HG03066 (cell line): ENCODE measurements around the gene SESN3.
"Not testable (repeated sequence)": the region's sequence is repeated elsewhere in the genome, so short reads cannot be mapped to it uniquely, and the experiment has no call there.

Experiments
- ATAC-seq: cut with Tn5 transposase; IDR thresholded peaks from one replicate; pipeline ENCODE4 v1.9.1; 2021; ENCODE audit warnings: low read depth; ENCODE audit not compliant: unreplicated experiment

The SESN3 gene

GRCh38 chr11:95227060-95227459, 3.9 kb downstream of the SESN3 start:
- not testable (repeated sequence) for ATAC-seq

DNA sequence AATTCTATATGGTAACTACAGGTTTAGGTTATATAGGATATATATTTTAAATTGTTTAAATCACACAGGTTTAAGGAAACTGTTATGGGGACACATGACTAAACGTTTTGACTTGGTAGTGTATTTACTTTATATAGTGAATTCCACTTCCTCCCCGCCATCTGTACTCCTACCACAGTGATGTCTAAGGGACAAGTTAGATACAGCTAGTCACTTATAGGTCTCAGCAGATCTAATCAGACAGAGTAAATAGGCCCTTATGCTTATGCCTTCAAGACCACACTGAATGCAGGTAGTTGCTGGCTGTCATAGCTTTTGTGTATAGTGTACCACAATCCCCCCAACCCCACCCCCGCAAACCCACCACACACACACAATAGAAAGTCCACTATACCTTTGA, 8.2 kb downstream of the SESN3 start:
- ATAC-seq, result no peak

DNA sequence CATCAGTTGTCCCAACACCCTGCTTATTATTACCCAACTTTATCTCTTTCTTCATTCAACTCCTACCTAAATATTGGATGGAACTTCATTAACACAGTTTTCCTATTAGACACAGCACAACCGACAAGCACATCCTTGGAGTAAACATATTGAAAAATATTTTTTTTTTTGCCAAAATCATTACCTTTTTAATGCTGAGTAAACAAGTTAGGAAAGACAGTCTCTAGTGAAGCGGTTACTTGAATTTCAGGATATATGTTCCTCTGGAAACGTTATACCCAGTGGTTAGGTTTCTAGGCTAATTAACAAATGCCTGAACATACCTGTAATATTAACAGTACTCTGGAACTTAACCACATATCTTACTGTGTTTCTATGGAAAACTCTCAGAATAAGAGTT, 11.4 kb downstream of the SESN3 start:
- ATAC-seq, result no peak

DNA sequence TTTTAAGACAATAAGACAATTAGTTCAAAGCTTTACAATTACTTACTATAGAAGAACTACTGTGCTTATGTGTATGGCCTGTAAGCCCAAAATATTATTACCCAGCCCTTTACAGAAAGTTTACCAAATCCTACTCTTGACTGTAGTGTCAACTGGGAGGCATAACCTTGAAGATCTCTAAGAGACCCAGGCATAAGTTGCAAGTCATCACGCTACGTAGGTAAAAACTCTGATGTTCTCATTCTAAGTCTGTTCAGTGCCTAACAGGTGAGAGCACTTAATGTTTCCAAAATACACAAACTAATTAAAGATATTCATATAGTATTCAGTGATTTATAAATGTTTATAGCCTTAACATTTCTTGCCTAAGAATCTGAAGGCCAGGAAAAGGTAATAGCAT, 12.9 kb downstream of the SESN3 start:
- no peak for ATAC-seq

DNA sequence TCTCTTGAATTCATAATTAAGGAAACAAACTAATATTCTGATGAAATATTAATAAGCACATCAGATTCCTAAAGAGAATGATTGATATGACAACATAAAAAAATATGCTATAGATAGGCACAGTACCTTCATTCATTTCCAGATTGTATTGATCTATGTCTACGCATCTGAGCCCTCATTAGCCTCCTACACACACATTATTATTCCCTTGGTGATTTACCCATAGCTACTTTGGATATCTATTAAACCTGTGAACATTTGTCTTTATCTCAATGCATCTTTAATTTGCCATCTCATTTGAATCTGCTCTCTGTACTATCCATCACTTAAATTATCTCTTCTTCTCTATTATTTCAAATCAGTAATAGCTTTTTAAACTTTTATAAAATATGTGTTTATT, 18.4 kb downstream of the SESN3 start:
- ATAC-seq, result no peak

DNA sequence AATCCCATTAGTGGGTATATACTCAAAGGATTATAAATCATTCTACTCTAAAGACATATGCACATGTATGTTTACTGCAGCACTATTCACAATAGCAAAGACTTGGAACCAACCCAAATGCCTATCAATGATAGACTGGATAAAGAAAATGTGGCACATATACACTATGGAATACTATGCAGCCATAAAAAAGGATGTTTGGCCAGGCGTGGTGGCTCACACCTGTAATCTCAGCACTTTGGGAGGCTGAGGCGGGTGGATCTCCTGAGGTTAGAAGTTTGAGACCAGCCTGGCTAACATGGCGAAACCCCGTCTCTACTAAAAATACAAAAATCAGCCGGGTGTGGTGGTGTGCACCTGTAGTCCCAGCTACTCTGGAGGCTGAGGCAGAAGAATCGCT, 21.5 kb downstream of the SESN3 start:
- ATAC-seq, result not testable (repeated sequence)

GRCh38 chr11:95200781-95201457, 30.1 kb downstream of the SESN3 start:
- no peak for ATAC-seq

GRCh38 chr11:95195831-95196230, 35.2 kb downstream of the SESN3 start:
- ATAC-seq, result no peak

GRCh38 chr11:95193541-95193940, 37.5 kb downstream of the SESN3 start:
- no peak for ATAC-seq

GRCh38 chr11:95192717-95193116, 38.3 kb downstream of the SESN3 start:
- no peak for ATAC-seq

GRCh38 chr11:95187723-95188122, 43.3 kb downstream of the SESN3 start:
- ATAC-seq, result no peak

- no peak for ATAC-seq
These were observed 48.6 kb downstream of the SESN3 start for GRCh38 chr11:95182397-95182796.

GRCh38 chr11:95175818-95176380, 55.1 kb downstream of the SESN3 start:
- no peak for ATAC-seq

DNA sequence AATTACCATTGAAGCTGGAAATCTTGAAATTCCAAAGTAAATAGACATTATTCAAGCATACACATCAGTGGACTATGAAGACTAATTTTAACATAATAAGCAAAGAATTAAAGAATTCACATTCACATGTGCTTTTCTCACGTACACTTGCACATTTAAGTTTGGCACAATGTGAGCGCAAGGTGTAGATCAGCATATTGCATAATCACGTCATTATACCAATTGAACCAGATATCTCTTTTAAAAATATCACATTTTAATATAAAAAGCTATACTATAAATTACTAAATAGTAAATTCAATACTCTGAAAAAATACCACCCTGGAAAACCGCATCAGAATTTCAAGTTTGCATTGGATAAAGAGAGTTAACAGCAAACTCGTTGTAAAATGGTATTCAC, 60.7 kb downstream of the SESN3 start:
- no peak for ATAC-seq

GRCh38 chr11:95166781-95167180, 64.2 kb downstream of the SESN3 start:
- ATAC-seq, result no peak

DNA sequence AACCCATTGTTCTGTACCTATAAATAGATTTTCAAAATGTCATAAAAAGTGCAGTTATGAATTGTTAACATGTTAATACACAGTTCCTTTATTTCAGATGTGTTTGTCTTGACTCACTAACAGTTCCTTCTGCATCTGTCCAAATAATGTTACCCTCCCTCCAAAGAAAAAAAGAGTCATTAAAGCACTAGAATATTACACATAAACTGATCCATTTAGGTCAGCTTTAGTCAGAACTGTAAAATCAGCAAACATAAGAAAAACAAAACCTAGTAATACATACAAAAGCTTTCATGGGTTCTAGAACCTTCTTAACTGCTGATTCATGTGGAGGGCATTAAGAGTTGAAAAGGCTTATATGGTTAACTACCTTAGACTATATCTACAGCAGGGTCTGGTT, 65.4 kb downstream of the SESN3 start:
- ATAC-seq, result no peak

GRCh38 chr11:95163106-95163505, 67.9 kb downstream of the SESN3 start:
- no peak for ATAC-seq

DNA sequence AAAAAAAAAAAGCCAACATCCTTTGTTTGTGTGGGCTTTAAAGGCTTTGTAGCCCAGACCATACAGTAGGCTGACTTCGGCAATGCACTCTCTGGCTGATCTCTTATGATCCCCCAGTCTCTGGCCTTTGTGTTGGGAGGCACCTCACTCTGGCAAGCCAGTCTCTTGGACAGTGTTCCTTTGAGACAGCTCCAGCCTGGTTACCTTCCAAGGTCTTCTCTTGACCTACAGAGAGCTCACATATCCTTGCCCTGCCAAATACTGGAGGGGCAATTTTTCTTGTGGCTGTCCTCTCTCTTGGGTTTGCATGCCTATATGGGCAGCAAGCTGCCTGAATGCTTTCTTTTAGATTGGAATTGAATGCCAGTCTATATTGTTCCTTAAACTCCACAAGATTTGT, 69.8 kb downstream of the SESN3 start:
- no peak for ATAC-seq

GRCh38 chr11:95157824-95158223, 73.2 kb downstream of the SESN3 start:
- no peak for ATAC-seq

DNA sequence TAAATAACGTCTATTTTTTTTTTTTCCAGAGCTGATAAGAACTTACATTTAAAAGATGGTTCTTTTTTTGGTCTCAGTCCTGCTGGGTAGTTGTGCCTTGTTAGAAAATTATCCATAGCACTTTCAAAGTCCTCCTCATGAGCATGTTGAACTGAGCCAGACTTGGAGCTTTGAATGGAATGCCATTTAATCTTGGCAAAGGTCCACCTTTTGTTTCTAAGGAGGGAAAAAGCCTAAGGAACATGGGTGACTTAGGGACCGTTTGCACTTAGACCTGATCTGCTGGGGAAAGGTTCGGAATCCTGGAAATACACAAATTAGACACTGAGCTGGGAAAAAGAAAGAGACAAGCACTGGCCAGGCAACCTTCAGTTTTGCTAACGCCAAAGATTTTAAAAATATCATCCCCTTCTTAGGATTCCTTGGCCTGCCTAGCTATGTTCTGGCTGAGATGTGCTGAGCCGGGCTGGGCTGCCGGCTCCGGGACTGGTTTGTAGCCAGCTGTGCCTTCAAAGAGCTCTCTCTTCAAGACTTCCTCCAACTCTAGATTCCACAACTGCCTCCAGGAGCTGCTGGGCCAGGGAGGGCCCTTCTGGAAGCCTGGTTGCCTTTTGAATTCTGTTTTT, 74.0 kb downstream of the SESN3 start:
- no peak for ATAC-seq

DNA sequence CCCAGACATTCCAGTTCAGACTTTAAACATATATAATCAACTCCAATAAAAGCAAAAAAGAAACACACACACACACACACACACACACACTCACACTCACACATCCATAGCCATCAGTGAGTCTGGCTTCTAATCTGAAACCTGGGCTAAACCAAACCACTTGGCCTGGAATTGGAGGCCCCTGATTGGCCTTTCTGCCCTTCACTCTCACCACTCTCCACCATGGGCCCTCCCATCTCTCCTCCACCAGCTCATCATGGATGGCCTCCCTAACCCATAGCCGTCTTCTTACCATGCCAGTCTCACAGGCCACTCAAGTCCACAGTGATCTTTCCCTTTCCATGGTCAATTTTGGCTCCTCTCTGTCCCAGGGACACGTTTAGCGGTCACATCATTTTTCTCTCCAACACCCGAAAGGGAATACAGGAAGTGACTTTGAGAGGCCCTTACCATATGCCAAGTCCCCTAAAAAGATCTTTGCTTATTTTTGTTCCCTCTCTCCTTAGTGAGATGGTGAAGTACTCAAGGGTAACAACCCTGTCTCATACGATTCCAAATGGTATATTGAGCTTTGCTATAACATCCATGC, 74.8 kb downstream of the SESN3 start:
- no peak for ATAC-seq

DNA sequence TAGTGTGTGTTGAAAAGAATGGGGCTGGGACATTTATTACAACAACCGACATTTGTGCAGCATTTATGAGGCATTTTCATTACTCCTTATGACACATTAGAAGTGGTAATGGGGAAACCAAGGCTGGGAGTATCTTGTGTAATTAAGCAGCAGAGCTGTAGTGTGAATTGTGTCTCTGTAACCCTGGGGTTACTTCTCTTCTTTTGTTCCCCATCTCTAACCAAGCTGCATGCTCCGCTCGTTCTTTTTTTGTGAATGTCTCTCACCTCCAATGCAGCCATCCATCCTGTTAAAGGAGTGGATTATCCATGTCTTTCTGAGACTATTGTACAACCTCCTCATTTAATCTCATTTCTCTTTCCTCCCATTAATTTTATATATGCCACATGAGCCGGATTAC, 75.6 kb downstream of the SESN3 start:
- ATAC-seq, result no peak
